ENCODE data around the gene SEC24A.
"Not testable (repeated sequence)": the region's sequence is repeated elsewhere in the genome, so short reads cannot be mapped to it uniquely, and the experiment has no call there.

SEC24A gene

GRCh38 chr5:134741052-134741451, 92.5 kb downstream of the SEC24A start:
- no peak for DNase-seq (ENCODE audit: low read depth in 2 of 2)

GRCh38 chr5:134742134-134742533, 93.5 kb downstream of the SEC24A start:
- DNase-seq (ENCODE audit: low read depth in 2 of 2) = no peak

- DNase-seq (ENCODE audit: low read depth in 2 of 2) = no peak
These were observed 100.8 kb downstream of the SEC24A start for GRCh38 chr5:134749415-134749814.

GRCh38 chr5:134758176-134758503, 109.6 kb downstream of the SEC24A start:
- no peak for DNase-seq (ENCODE audit: low read depth in 2 of 2)

- DNase-seq (ENCODE audit: low read depth in 2 of 2) = peak; percentile 88
These were observed 110.1 kb downstream of the SEC24A start, which contains the start of gene DDX46 for GRCh38 chr5:134758504-134759341. Gene DDX46 (plus strand): TSS chr5:134758779. CDS start chr5:134758939, 160 bp downstream.

GRCh38 chr5:134767528-134768291, 119.1 kb downstream of the SEC24A start:
- DNase-seq (ENCODE audit: low read depth in 2 of 2) = not testable (repeated sequence)

GRCh38 chr5:134769206-134769605, 120.6 kb downstream of the SEC24A start:
- DNase-seq (ENCODE audit: low read depth in 2 of 2) = no peak

- DNase-seq (ENCODE audit: low read depth in 2 of 2) = no peak
These were observed 124.0 kb downstream of the SEC24A start for GRCh38 chr5:134772461-134773125.

GRCh38 chr5:134777366-134777765, 128.8 kb downstream of the SEC24A start:
- no peak for DNase-seq (ENCODE audit: low read depth in 2 of 2)

Data from stimulated activated CD8-positive, alpha-beta memory T cell treated with anti-CD3 and anti-CD28 coated beads, Interleukin-7, amount 100 ng/mL, for 1 hour (primary cell).